Activated gamma-delta T cell treated with Interleukin-2 at 50 U/mL for 16 hours (primary cell): ENCODE measurements around the gene ROBO2.

Source experiments
- DNase-seq: peaks from one replicate; pipeline ENCODE4 v3.0.0-alpha.2; 2020

ROBO2 gene, protein sequence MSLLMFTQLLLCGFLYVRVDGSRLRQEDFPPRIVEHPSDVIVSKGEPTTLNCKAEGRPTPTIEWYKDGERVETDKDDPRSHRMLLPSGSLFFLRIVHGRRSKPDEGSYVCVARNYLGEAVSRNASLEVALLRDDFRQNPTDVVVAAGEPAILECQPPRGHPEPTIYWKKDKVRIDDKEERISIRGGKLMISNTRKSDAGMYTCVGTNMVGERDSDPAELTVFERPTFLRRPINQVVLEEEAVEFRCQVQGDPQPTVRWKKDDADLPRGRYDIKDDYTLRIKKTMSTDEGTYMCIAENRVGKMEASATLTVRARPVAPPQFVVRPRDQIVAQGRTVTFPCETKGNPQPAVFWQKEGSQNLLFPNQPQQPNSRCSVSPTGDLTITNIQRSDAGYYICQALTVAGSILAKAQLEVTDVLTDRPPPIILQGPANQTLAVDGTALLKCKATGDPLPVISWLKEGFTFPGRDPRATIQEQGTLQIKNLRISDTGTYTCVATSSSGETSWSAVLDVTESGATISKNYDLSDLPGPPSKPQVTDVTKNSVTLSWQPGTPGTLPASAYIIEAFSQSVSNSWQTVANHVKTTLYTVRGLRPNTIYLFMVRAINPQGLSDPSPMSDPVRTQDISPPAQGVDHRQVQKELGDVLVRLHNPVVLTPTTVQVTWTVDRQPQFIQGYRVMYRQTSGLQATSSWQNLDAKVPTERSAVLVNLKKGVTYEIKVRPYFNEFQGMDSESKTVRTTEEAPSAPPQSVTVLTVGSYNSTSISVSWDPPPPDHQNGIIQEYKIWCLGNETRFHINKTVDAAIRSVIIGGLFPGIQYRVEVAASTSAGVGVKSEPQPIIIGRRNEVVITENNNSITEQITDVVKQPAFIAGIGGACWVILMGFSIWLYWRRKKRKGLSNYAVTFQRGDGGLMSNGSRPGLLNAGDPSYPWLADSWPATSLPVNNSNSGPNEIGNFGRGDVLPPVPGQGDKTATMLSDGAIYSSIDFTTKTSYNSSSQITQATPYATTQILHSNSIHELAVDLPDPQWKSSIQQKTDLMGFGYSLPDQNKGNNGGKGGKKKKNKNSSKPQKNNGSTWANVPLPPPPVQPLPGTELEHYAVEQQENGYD (N-terminal part only)

DNA sequence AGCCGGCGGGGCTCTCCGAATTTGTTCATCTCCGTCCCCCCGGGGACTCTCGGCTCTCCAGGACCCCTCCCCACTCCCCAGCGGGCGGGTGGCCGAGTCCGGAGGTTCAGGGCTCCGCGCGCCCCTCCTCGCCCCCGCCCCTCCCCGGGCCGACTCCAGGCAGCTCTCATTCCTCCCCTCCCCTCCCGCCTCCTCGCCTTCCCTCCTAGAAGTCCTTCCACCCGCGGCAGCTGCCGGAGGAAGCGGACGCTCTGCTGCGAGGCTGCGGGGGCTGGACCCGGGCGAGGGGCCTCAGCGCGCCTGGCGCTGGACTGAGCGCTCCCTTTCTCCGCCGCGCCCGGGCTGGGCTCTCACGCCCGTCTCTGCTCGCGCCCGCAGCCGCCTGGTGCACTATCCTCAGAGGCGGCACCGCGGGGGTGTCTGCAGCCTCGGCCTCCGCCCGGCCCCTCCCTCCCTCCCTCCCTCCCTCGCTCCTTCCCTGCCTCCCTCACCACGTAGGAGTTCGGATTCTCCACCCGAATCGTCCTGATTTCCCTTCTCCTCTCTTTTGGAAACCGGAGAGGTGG lies at the start of gene ROBO2:
Gene ROBO2, plus strand, starts transcription at position 494 of the 566 bp plus-strand sequence. CDS start 687 bp downstream, outside the sequence.
- DNase-seq = no peak

DNA sequence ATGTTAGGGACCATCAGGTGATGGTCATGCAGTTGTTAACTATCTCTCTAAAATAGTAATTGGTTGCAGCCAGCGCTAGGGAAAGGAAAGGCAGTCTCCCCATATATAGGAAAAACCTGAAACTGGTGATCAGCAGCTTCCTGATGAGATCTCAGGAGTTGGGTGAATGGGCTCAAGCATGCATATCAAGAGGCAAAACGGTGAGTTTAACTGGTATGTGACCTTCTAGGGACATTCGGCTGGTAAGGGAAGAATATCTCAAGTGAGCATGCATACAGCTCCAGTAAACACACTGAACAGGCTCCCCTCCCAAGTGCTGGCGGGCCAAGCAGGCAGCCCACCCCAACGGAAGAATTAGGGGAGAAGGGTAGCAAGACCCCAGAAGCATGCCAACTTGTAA lies 49.3 kb upstream of the ROBO2 start:
- DNase-seq = no peak

DNA sequence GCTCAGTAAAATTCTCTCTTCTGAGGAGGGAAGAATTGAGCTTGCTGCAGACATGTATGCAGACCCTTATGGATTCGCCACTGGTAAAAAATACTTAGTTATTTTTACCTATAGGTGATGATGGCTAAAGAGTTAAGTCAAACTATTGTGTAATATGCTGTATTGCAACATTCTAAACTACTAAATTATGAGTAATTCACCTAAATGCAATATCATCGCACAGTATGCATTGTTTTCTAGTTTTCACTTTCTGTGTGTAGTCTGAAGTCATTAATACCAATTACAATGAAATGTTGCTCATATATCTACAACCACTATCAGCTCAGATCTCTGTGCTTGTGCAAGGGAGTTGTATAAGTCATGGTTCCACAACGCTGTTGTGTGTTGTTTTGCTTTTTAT lies 48.7 kb upstream of the ROBO2 start:
- DNase-seq = no peak

DNA sequence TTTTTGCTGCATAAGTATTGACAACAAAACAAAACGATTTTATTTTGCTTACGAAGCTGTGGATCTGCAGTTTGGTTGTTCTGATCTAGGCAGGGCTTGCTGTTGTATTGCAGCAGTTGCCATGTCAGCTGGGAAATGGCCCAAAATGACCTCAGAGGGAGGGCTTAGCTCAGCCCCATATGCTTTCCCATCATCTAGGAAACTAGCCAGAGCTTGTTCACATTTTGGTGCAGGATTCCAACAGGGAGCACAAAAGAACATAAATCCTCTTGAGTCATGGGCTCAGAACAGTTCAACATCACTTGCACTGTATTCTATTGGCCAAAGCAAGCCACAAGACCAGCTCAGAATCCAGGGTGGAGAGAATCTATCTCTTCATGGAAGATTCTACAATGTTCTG lies 42.2 kb upstream of the ROBO2 start:
- DNase-seq = no peak

DNA sequence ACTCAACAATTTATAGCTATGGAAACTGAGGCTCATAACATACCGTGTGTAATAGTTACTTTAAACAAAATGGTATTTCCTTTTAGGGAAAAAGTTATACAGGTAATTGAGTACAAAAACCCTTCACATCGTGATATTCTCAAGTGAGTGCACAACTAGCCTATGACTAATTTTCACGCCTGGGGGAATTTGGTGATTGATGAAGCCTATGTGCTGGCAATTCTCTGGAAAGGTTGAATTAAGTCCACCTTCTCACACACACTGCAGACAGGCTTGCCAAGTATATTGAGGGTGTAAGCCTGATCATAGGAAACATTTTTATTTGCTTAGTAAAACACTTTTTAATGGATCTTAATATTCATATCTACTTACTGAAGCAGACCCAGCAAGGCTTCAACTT lies 41.3 kb upstream of the ROBO2 start:
- no peak for DNase-seq

DNA sequence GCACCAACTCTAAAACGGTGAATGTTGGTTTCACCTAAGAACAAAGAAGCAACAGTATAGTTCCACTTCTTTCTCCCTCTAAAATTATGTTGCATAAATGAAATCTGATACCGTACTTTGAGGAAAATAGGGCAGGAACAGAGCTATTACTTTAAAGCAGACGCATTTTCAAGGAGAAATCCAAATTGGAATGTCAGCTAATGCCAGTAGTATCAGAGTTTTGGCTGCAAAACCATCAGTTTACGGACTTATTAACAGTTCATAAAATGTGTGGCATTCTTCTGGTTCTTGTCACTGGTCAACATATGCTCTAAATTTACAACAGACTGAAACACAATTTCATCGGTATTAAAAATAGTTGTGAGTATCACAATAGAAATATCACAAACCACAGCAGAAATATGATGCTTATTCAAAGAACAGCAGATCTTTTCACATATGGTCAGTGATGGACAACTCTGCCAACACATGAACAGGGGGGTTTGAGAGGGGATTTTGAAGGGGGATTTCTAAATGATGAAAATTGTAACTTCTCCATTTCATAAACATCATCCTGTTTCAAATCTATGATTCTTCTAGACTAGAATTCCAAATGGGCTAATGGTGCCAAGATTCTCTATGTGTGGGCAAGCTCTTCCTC lies 38.7 kb upstream of the ROBO2 start:
- DNase-seq = no peak

DNA sequence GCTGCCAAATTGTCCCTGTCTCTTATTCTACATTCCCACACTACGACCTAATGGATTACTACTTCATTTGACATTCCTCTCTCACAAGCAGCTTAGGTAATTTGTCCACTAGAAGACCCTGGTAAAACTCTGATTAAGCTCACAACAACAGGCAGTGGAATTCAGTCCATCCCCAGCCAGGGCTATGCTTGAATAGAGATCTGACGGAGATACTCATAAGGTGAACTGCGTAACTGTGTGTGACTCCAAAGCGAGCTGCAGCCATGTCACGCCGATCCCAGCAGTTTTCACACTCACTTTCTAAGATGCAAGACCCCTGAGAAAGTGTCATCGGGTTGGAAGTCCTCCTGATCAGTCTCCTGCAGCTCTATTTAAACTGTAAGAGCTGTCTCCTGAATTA lies 25.7 kb upstream of the ROBO2 start:
- DNase-seq = no peak

DNA sequence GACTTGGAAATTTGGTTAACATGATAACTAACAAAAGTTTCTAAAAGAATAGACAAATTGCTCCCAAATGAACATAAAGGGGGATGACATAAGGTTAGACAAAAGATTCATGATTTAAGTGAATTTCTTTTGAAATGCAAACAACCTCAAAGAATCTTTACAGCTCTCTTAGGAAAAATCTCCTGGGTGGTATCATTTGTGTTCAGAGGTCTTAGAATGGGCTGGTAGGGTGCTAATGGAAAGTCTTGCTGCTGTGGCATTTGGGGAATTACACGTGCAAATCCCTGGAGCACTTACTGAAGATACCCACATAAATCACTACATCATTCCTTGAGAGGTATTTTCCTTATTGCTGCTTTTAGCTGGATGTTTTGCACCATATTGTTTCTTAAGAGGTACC lies 14.4 kb upstream of the ROBO2 start:
- no peak for DNase-seq

DNA sequence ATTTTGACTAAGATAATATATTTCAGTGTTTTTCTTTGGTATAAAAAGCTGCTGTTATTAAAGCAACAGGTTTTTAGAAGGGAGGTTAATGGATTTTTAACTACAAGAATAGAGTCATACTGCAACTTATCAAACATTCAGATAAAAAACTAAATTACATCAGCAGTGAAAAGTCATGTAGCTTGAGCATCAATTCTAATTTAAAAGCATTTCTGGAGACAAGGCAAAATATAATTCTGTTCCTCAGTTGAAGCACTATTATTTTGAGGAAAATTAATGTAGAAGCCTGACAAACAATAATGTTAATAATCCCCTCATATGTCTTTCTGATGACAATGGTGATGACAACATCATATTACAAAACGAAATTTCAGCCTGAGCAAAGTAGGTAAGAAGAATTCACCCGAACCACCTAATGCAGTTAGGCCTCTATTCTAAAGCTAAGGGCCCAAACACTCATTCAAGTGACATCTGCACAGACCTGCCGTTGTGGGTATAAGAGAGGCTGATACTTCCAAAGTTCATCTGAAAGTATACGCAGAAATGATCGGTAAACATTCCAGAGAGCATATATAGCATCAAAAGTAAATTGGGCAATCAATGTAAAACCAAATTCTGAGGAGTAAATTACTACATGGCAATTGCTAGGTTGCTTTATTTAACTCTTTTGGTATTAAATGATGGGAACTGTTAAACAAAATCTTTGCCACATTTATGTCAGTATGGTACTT lies 12.8 kb upstream of the ROBO2 start:
- DNase-seq = no peak

DNA sequence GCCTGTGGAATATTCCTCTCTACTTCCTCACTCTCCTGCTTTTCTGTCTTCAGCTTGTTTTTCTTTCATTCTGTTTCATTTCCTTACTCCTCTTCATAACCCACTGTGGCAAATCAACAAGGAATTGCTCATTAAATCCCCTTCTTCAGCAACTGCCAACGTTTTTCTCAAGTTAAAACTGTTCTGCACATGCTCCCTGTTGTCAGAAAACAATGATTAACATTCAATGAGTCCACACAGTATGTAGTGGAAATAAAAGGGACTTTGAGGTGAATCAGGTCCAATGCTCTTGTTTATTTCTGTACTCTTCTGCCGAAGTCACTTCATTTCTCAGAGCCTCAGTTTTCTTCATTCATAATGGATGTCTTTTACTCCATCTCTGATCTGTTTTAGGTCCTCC lies 11.9 kb upstream of the ROBO2 start:
- DNase-seq = no peak

DNA sequence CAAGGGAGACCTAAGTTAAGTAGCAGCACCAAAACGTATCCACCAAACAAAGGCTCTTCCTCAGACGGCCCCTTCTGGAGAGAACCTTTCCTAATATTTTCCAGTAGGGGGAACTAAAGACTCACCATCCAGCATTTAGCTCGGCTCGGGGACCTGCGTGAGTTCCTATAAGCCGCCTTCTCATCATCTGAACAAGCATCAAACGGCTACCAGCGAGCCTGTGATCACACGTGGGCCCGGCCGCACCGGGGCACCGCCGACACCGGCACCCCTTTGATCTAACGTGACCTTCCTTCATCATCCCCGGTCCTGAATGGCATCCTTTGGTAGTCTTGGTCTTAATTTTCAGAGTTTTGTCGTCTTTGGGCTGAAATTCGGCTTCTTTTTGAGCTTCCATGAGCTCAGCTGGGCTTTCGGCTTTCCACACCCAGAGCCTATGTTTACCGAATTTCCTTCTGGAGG lies 1.4 kb upstream of the ROBO2 start:
- no peak for DNase-seq

DNA sequence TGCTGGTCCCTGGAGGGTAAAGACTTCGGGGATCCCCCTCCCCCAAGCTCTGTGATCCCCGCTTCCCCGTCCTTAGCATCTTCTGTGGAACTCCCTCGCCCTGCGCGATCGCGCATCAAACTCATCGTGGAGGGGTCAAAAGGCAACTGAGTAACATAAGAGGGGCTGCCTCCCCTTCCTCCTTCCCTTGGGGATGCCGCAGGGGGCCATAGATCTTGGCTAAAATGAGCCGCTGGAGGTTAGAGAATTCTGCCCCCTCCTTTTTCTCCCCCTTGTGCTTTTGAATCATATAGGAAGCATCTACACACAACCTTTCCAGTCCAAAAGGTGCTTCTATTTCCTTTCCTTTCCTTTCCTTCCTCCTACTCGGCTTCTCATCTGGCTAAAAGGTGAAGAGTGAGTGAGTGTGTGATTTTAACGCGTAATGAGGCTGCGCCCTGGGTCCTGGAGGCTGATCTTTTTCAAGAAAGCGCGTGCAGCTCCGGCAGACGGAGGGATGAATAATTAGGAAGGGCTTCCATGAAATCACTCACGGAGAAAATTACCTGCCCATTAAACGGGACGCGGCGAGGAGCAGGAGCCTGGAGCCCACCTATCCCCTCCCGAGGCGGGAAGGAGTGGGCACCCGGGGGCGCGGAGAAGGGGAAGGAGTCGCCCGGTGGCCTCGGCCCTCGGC lies 831 bp upstream of the ROBO2 start:
- no peak for DNase-seq

DNA sequence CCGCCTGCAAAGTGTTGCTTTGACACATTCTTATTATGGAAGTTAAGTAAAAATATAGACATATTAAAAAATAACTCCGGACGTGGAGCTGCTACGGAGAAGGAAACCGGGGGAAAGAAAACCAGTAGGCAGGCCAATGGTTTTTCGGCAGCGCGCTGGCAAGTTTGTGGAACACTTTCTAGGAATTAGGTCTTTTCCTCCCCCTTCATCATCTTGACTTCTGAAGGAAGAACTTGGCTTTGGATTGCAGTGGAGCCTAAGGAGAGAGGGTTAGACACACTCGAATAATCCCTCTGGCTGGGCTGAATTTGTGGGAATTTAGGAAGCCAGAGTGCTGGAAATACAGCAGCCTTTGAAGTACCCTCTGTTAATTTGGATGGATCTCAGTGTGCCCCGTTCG lies 317 bp downstream of the ROBO2 start:
- DNase-seq = no peak

DNA sequence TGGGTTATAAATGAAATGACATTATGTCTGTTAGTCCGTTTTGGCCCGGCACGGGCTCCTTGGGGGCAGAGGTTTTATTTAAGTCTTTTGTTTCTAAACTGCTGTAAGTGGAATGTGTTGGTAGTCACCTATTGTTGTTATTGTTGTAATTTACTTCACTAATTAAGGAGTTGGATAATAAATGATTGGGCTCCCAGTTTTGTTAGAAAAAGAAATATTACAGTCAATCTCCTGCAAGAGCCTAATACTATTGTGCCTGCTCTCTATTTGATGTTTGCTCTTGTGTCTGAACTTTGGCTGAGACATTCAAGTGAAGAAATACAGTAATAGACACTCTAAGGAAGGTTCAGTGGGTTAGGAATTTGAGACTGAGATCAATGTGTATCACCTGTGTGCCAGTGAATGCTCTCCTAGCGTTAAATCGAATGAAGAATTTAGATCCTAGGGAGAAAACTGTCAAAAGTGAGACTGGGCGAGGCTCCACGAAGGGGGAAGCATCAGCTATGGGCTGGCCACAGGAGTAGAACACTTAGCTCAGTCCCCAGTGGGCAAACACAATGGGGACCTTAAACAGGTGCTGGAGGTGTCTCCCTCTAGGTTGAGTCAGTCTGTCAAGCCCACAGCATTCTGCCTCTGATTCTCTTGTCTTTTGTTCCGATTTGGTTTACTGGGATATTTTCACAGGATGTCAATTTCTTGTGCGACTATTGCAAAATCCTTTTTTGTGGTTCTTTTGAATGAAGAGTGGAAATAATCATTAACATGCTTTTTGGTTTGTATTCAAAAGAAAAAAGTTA lies 1.2 kb downstream of the ROBO2 start:
- DNase-seq = no peak

DNA sequence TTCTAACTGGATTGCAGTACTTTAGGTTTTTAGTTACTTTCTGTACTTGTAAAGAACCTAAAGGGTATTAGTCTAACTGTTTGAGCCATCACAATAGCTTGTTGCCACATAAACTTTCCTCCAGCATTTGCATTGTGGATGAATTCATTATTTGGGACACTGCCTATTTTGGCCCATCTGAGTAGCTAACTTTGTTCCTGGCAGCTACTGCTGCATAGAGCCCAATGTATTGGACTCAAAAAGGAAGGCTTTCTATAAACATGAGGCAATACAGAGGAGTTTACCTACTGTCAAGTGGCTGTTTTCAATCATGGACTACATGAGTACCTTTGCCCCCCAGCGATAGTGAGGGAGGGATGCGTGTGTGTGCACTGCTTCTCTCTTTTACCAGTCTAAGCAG lies 1.9 kb downstream of the ROBO2 start:
- no peak for DNase-seq

DNA sequence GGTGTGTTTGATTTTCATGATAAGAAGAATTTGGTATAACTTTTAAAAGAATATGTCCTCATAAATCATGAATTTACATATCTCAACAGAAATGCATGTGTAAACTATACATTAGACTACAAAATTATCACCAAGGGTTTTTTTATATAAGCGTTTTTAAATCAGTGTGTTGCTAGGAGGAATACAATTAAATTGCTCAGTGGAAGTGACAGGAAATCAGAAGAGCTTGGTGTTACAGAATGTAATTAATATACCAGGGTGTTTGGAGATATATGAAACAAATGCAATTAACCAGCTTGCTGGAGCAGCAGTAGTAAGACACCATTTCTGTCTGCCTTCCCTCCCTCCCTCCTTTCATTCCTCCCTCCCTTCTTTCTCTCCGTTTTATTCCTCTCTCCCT lies 2.4 kb downstream of the ROBO2 start:
- no peak for DNase-seq

DNA sequence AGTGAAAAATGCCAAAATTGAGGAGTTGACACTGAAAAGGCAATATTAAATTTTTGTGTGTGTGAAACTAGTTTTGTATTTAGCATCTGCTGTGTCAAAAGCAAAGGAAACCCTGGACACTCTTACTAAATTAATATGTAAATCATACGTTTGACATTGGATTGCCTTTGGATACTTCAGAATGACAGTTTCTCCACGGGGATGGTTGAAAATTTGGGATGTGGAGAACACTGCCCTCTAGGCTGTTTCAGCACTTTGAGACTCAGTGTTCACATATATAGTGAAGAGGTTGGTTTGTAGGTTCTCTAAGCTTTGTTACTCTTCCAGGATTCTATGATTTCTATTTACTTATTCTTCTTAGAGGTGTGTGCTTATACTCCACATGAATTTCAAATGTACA lies 3.0 kb downstream of the ROBO2 start:
- no peak for DNase-seq

DNA sequence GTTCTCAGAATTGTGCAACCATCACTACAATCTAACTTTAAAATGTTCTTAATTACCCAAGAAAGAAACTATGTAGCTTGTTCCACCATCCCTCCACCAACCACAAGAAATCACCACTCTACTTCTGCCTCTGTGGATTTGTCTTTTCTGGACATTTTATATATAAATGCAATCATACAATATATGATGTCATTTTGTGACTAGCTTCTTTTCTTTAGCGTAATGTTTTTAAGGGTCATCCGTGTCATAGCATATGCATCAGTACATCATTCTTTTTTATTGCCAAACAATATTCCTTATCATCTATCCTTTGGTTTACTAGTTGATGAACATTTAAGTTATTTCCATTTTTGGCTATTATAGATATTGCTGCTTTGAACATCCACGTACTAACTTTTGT lies 5.8 kb downstream of the ROBO2 start:
- DNase-seq = no peak

DNA sequence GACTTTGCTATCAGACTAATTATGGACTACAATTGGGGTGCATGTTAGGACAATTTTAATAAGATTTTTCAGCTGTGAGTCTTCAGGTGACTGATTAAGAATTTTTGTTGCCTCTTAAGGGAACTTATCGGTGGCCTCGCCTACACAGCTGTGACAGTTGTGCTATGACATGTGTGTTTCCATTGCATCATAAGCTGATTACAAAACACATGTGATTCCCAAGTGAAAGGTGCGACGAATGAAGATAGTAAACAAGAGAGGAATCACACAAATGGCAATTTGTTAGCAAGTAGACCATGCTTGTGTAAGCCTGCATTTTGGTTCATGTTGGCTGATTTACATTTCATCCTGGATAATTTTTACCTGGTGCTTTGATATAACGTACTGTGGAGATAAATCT lies 8.3 kb downstream of the ROBO2 start:
- no peak for DNase-seq

DNA sequence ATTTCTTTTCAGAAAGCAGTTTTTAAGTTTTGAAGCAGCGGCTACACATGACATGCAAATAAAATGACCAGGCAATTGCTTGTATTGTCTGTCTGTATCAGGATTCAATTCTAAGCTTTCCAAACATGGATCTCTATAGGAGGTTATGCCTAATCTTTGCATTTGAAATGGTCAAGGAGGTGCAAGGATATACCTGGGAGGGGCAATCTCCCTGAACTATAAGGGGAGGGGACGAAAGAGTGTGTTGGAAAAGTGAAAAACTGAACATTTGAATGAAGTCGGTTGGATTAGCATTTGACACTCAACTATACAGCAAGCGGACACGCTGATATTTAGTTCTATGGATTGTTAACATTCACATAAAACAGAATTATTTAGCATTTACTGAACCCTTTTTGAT lies 11.7 kb downstream of the ROBO2 start:
- DNase-seq = no peak
